ENCODE data around the gene TNRC6C. TPM values are rescaled to one million over a fixed set of nuclear protein-coding genes. Genes with fewer than 3 reads are reported as not detected.

The TNRC6C gene
- total and polyA plus RNA-seq, 7 donors: 1.2 to 22.4 (median 11.4) TPM

GRCh38 chr17:78132084-78132676, 173.7 kb downstream of the TNRC6C start:
- DNase-seq (peak in 1 of 2 donors; percentile 63), ATAC-seq (no peak)
- WGBS, 3 donors: 30 to 47% (median 35%) methylated on average over 18 to 38 of the region's 38 CpGs
- TF ChIP-seq, protein P1, sequence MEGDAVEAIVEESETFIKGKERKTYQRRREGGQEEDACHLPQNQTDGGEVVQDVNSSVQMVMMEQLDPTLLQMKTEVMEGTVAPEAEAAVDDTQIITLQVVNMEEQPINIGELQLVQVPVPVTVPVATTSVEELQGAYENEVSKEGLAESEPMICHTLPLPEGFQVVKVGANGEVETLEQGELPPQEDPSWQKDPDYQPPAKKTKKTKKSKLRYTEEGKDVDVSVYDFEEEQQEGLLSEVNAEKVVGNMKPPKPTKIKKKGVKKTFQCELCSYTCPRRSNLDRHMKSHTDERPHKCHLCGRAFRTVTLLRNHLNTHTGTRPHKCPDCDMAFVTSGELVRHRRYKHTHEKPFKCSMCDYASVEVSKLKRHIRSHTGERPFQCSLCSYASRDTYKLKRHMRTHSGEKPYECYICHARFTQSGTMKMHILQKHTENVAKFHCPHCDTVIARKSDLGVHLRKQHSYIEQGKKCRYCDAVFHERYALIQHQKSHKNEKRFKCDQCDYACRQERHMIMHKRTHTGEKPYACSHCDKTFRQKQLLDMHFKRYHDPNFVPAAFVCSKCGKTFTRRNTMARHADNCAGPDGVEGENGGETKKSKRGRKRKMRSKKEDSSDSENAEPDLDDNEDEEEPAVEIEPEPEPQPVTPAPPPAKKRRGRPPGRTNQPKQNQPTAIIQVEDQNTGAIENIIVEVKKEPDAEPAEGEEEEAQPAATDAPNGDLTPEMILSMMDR (IDR thresholded peaks at IDR 0.05): no peak
- H3K9me3 ChIP-seq: no peaks in the 10 kb centered on the region
- no peak overlapping the region for H3K27ac ChIP-seq
- no peaks in the 10 kb centered on the region for H3K36me3 ChIP-seq (ENCODE audit: insufficient read depth in 1 of 2, low read depth in 1 of 2)
- intact Hi-C loops (cut with DNase I): no loop called here
- peak overlapping the region; percentile 49 for H3K4me3 ChIP-seq
- H3K27me3 ChIP-seq (ENCODE audit: insufficient read depth in 3 of 3, low read length in 2 of 3): peaks cover 0 to 52% (median 15%) of the 10 kb centered on the region in 3 donors
- H3K4me1 ChIP-seq: peaks cover 9% of the 10 kb centered on the region

- Histone ChIP-seq H3K4me3 (no peak overlapping the region), H3K27ac (no peak overlapping the region), H3K27me3 (ENCODE audit: insufficient read depth in 3 of 3, low read length in 2 of 3) (peaks cover 0 to 47% (median 12%) of the 10 kb centered on the region in 3 donors), H3K4me1 (peaks cover 8% of the 10 kb centered on the region), H3K36me3 (ENCODE audit: insufficient read depth in 1 of 2, low read depth in 1 of 2) (no peaks in the 10 kb centered on the region), H3K9me3 (no peaks in the 10 kb centered on the region)
- ATAC-seq (no peak), DNase-seq (no peak)
- TF ChIP-seq, protein P1 (IDR thresholded peaks at IDR 0.05): no peak
- 76 to 83% (median 77%) methylated on average over 9 of the region's 9 CpGs for WGBS, 3 donors
- intact Hi-C loops (cut with DNase I): no loop called here
Measured at GRCh38 chr17:78132767-78133178, 174.3 kb downstream of the TNRC6C start.

GRCh38 chr17:78133179-78133951, 174.9 kb downstream of the TNRC6C start:
- DNase-seq: peak in 1 of 2 donors; percentile 42
- intact Hi-C loops (cut with DNase I): no loop called here
- 83 to 85% (median 85%) methylated on average over 26 to 30 of the region's 30 CpGs for WGBS, 3 donors
- Histone ChIP-seq H3K4me1 (peaks cover 3% of the 10 kb centered on the region), H3K27ac (no peak overlapping the region), H3K36me3 (ENCODE audit: insufficient read depth in 1 of 2, low read depth in 1 of 2) (no peaks in the 10 kb centered on the region), H3K4me3 (no peak overlapping the region), H3K27me3 (ENCODE audit: insufficient read depth in 3 of 3, low read length in 2 of 3) (peaks cover 0 to 41% (median 8%) of the 10 kb centered on the region in 3 donors), H3K9me3 (no peaks in the 10 kb centered on the region)
- TF ChIP-seq, protein P1 (IDR thresholded peaks at IDR 0.05): no peak
- no peak for ATAC-seq

- intact Hi-C loops (cut with DNase I): no loop called here
- Histone ChIP-seq H3K36me3 (ENCODE audit: insufficient read depth in 1 of 2, low read depth in 1 of 2) (no peaks in the 10 kb centered on the region), H3K9me3 (no peaks in the 10 kb centered on the region), H3K4me3 (no peak overlapping the region), H3K27me3 (ENCODE audit: insufficient read depth in 3 of 3, low read length in 2 of 3) (peaks cover 0 to 33% (median 7%) of the 10 kb centered on the region in 3 donors), H3K27ac (no peak overlapping the region), H3K4me1 (no peaks in the 10 kb centered on the region)
- peak in 2 of 4 donors; percentile 36 to 40 for ATAC-seq
- DNase-seq: peak in 1 of 2 donors; percentile 67
- TF ChIP-seq, protein P1 (IDR thresholded peaks at IDR 0.05): peak; percentile 44
- 52 to 53% (median 53%) methylated on average over 38 to 39 of the region's 39 CpGs for WGBS, 3 donors
Measured at GRCh38 chr17:78133971-78134898, 175.7 kb downstream of the TNRC6C start.

Data from psoas muscle (tissue), 8 donors.